Measurements from ENCODE around the gene AP1B1.

Gene AP1B1

DNA sequence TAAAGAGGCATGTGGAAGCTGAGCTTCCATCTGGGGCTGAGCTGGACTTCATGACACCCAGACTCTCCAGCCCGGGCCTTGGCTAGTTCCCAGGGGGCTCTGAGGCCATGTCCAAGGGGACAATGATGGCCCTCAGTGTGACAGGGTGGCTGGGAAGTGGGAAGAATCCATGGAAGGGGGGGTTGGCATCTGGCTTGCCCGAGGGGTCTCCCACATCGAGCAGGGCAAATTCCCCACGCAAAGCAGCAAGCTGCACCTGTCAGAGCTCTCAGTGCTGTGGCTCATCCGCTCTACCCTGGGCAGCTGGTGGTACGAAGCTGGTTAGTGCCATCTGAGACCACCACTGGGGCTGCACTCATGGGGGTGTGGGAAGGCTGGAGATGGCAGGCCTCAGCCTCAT, 9.4 kb upstream of the AP1B1 start:
- H2AFZ ChIP-seq (ENCODE audit: low read depth, low read length), result no peak overlapping the region

DNA sequence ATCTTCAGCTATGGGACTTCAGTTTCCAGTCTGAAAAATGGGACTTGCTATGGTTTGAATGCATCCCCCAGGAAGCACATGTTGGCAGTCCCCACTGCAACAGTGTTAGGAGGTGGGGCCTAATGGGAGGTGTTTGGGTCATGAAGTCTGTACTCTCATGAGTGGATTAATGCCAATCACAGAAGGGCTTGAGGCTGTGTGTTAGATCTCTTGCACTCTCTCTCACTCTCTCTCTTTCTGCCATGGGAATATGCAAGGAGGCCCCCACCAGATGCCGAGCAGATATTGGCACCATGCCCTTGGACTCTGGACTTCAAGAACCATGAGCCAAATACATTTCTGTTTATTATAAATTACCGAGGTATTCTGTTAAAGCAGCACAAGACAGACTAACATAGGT, 7.8 kb upstream of the AP1B1 start:
- Histone ChIP-seq H3K4me1 (ENCODE audit: low read length) (peaks cover 34% of the 10 kb centered on the region), H3K4me2 (ENCODE audit: low read length) (no peak overlapping the region), H3K4me3 (ENCODE audit: low read length) (no peak overlapping the region), H2AFZ (ENCODE audit: low read depth, low read length) (no peak overlapping the region), H4K20me1 (ENCODE audit: insufficient read depth, low read length) (no peaks in the 10 kb centered on the region), H3K9ac (ENCODE audit: low read length) (no peak overlapping the region), H3K9me3 (ENCODE audit: insufficient read depth, low read length) (no peaks in the 10 kb centered on the region), H3K27ac (ENCODE audit: low read length) (no peak overlapping the region), H3K27me3 (ENCODE audit: low read depth, low read length) (0 out of 2 replicates have a peak, but pooled peaks cover 2% of the 10 kb centered on the region), H3K79me2 (ENCODE audit: low read length) (no peaks in the 10 kb centered on the region), H3K36me3 (replicated peaks; ENCODE audit: low read depth, low read length) (no peaks in the 10 kb centered on the region)
- TF ChIP-seq, protein P1, sequence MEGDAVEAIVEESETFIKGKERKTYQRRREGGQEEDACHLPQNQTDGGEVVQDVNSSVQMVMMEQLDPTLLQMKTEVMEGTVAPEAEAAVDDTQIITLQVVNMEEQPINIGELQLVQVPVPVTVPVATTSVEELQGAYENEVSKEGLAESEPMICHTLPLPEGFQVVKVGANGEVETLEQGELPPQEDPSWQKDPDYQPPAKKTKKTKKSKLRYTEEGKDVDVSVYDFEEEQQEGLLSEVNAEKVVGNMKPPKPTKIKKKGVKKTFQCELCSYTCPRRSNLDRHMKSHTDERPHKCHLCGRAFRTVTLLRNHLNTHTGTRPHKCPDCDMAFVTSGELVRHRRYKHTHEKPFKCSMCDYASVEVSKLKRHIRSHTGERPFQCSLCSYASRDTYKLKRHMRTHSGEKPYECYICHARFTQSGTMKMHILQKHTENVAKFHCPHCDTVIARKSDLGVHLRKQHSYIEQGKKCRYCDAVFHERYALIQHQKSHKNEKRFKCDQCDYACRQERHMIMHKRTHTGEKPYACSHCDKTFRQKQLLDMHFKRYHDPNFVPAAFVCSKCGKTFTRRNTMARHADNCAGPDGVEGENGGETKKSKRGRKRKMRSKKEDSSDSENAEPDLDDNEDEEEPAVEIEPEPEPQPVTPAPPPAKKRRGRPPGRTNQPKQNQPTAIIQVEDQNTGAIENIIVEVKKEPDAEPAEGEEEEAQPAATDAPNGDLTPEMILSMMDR (IDR thresholded peaks at IDR 0.05; ENCODE audit: low read depth, low read length), result no peak
- TF ChIP-seq EZH2phosphoT487 (IDR thresholded peaks at IDR 0.05; ENCODE audit: low read depth), result no peak

More for the DNA sequence above, 9.4 kb upstream of the AP1B1 start:
- TF ChIP-seq, protein P1 (IDR thresholded peaks at IDR 0.05; ENCODE audit: low read depth, low read length), result no peak
- TF ChIP-seq EZH2phosphoT487 (IDR thresholded peaks at IDR 0.05; ENCODE audit: low read depth), result no peak
- Histone ChIP-seq H3K4me1 (ENCODE audit: low read length) (peaks cover 23% of the 10 kb centered on the region), H3K9ac (ENCODE audit: low read length) (no peak overlapping the region), H4K20me1 (ENCODE audit: insufficient read depth, low read length) (no peaks in the 10 kb centered on the region), H3K4me3 (ENCODE audit: low read length) (no peak overlapping the region), H3K9me3 (ENCODE audit: insufficient read depth, low read length) (no peaks in the 10 kb centered on the region), H3K79me2 (ENCODE audit: low read length) (no peaks in the 10 kb centered on the region), H3K4me2 (ENCODE audit: low read length) (no peak overlapping the region), H3K36me3 (replicated peaks; ENCODE audit: low read depth, low read length) (no peaks in the 10 kb centered on the region), H3K27me3 (ENCODE audit: low read depth, low read length) (peaks cover 9% of the 10 kb centered on the region; the same call in 1 of the 2 replicates), H3K27ac (ENCODE audit: low read length) (no peak overlapping the region)

DNA sequence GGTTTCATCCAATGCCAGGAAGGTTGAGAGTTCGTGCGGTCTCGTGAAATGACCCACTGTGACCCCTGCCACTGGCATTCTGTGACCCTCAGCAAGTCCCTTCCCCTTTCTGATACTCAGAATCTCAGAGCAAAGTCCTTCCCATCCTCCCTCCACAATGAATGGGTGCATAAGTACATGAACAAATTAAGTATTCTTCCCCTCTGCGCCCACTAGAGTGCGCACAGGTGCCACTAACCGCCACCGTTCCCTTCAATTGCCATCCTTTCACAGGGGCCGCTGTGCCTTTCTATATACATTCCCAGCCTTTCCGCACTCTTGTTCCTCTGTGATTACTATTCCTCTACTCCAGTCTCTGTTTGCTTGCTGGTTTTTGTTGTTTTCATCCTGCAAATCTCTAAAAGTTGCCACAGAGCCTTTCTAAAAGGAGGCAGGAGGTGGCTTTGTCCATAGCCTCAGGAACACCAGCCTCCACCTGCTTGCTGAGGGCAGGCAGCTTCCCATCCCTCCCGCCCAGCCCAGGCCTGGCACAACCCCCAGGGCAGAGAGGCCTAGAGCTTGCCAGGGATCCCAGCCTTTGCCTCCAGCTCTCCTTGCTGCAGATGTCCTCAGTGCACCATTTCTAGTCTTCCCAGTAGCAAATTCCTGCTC, 6.7 kb upstream of the AP1B1 start:
- peak overlapping the region; percentile 36 for H3K4me2 ChIP-seq (ENCODE audit: low read length)
- no peaks in the 10 kb centered on the region for H3K36me3 ChIP-seq (replicated peaks; ENCODE audit: low read depth, low read length)
- peak overlapping the region; percentile 40; the same call in 1 of the 2 replicates for H2AFZ ChIP-seq (ENCODE audit: low read depth, low read length)

DNA sequence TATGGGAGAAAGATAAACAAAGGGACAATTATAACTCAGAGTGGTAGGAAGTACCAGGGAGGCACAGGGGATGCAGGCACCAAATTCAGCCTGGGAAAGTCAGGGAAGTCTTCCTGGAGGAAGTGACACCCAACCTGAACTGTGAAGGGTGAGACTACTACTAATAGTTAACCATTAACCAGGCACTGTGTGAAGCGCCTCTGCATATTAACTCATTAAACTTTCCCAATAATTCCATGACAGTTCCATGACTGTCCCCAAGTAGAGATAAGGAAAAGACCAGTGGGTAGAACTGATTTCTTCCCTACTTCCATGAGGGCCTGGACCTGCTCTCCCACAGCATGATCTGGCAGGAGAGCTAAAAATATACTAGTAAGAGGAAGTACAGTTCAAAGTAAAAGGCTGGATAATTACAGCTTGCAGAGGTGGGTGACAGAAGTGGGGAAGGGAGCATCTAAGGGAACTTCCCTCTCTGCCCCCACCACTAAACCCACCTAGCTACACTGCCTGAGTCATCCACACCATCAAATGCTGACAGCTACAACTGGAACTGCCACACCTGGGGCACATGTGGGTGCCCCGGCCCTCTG, 4.7 kb upstream of the AP1B1 start:
- H3K4me2 ChIP-seq (ENCODE audit: low read length), result peak overlapping the region; percentile 81
- no peaks in the 10 kb centered on the region for H3K36me3 ChIP-seq (replicated peaks; ENCODE audit: low read depth, low read length)
- peak overlapping the region; percentile 45; the same call in 1 of the 2 replicates for H3K9ac ChIP-seq (ENCODE audit: low read length)
- no peaks in the 10 kb centered on the region for H4K20me1 ChIP-seq (ENCODE audit: insufficient read depth, low read length)
- H3K9me3 ChIP-seq (ENCODE audit: insufficient read depth, low read length), result no peaks in the 10 kb centered on the region
- peaks cover 2% of the 10 kb centered on the region for H3K79me2 ChIP-seq (ENCODE audit: low read length)
- peak overlapping the region; percentile 83; the same call in 1 of the 2 replicates for H2AFZ ChIP-seq (ENCODE audit: low read depth, low read length)
- peaks cover 39% of the 10 kb centered on the region for H3K4me1 ChIP-seq (ENCODE audit: low read length)
- H3K4me3 ChIP-seq (ENCODE audit: low read length), result peak overlapping the region; percentile 52
- TF ChIP-seq, protein P1 (IDR thresholded peaks at IDR 0.05; ENCODE audit: low read depth, low read length), result no peak
- no peak for TF ChIP-seq EZH2phosphoT487 (IDR thresholded peaks at IDR 0.05; ENCODE audit: low read depth)
- H3K27me3 ChIP-seq (ENCODE audit: low read depth, low read length), result 0 out of 2 replicates have a peak, but pooled peaks cover 2% of the 10 kb centered on the region
- peak overlapping the region; percentile 77 for H3K27ac ChIP-seq (ENCODE audit: low read length)

More for the DNA sequence above, 6.7 kb upstream of the AP1B1 start:
- Histone ChIP-seq H3K4me3 (ENCODE audit: low read length) (no peak overlapping the region), H3K79me2 (ENCODE audit: low read length) (no peaks in the 10 kb centered on the region), H3K27ac (ENCODE audit: low read length) (peak overlapping the region; percentile 32; the same call in 1 of the 2 replicates), H3K9me3 (ENCODE audit: insufficient read depth, low read length) (no peaks in the 10 kb centered on the region), H3K27me3 (ENCODE audit: low read depth, low read length) (0 out of 2 replicates have a peak, but pooled peaks cover 2% of the 10 kb centered on the region), H3K4me1 (ENCODE audit: low read length) (peaks cover 34% of the 10 kb centered on the region), H3K9ac (ENCODE audit: low read length) (peak overlapping the region; percentile 9; the same call in 1 of the 2 replicates), H4K20me1 (ENCODE audit: insufficient read depth, low read length) (no peaks in the 10 kb centered on the region)
- TF ChIP-seq, protein P1 (IDR thresholded peaks at IDR 0.05; ENCODE audit: low read depth, low read length), result peak; percentile 97
- no peak for TF ChIP-seq EZH2phosphoT487 (IDR thresholded peaks at IDR 0.05; ENCODE audit: low read depth)

Measured in OCI-LY3 (cell line).